D721Med (cell line): Measurements from ENCODE around the gene SLC66A1.

Experiments used
- DNase-seq: peaks from one replicate; pipeline ENCODE4 v3.0.0; 2011; ENCODE audit warnings: low spot score; ENCODE audit not compliant: insufficient read length
- FAIRE-seq: peaks from 2 replicates; lab custom pipeline; 2011; peaks lifted over from hg19 to GRCh38; lab: Jason Lieb, UNC
- TF ChIP-seq, protein P1 (sequence below): IDR thresholded peaks from 2 replicates; pipeline ENCODE4 v1.5.1; 2012; ENCODE audit warnings: mild to moderate bottlenecking, control low read depth; ENCODE audit not compliant: insufficient read depth; ENCODE audit errors: missing control alignments

Gene SLC66A1

DNA sequence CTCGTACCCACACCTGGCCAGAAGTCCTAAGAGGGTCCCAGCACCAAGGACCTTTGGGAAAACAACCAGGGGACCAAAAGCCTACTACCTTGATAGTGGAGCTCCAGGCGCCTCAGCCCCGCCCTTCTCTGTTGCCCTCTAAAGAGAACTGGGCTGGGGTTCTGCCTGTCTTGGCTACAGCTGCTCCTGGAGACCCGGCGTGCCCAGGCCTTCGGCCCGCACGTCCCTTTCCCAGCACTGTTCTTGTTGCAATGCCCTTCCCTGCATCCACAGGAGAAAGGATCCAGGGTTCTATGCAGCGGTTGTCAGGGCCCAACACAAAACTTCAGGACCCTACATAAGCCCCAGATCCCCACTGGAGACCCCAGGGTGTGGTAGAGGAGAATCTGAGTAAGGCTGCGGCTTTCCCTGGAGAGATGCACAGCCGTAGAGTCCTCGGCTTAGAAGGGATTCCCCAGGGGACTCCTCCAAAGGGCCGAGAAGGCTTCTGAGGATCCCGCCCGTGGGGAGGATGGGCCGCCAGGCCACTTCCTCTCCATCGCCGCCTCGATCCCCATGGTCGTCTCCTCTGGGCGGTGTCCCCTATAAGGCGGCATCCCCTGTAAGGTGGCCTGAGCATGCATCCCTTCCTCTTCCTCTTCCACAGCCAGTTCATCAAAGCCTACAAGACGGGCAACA, 12.0 kb downstream of the SLC66A1 start:
- FAIRE-seq (no peak), DNase-seq (no peak)
- TF ChIP-seq, protein P1, sequence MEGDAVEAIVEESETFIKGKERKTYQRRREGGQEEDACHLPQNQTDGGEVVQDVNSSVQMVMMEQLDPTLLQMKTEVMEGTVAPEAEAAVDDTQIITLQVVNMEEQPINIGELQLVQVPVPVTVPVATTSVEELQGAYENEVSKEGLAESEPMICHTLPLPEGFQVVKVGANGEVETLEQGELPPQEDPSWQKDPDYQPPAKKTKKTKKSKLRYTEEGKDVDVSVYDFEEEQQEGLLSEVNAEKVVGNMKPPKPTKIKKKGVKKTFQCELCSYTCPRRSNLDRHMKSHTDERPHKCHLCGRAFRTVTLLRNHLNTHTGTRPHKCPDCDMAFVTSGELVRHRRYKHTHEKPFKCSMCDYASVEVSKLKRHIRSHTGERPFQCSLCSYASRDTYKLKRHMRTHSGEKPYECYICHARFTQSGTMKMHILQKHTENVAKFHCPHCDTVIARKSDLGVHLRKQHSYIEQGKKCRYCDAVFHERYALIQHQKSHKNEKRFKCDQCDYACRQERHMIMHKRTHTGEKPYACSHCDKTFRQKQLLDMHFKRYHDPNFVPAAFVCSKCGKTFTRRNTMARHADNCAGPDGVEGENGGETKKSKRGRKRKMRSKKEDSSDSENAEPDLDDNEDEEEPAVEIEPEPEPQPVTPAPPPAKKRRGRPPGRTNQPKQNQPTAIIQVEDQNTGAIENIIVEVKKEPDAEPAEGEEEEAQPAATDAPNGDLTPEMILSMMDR: no peak

DNA sequence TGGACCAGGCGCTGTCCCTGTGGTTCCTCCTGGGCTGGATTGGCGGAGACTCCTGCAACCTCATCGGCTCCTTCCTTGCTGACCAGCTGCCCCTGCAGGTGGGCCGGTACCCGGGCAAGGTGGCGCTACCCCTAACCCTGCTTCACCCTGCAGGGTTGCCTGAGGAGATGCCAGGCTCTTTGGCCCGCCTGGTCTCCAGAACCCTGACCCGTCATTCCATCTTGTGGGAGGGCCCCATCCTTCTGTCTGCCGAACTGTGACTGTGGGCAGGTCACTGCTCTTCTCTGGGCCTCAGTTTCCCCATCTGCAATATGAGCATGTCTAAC, 12.5 kb downstream of the SLC66A1 start:
- DNase-seq: no peak
- no peak for FAIRE-seq
- TF ChIP-seq, protein P1: no peak

DNA sequence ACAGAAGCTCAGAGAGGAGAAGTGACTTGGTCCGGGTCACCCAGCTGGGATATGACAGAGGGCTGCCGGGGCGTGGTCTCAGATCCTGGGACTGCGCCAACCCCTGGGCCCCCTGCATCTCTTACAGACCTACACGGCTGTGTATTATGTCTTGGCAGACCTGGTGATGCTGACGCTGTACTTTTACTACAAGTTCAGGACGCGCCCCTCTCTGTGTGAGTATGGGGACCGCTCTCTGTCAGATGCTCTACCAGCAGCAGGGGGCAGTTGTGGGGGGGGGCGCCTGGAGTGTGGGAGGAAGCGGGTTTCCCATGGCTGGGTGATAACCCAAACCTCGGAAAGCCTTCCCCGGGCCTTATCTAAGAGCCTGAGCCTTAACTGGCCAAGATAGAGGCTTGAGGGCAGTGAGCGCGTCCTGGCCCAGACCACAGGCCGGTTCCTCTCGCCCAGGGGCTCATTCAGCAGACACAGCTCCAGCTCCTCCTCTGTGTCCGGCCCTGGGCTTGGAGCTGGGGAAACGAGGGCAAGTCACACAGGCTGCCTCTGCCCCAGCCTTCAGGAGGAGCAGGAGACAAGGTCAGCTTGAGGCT, 13.3 kb downstream of the SLC66A1 start:
- TF ChIP-seq, protein P1: no peak
- DNase-seq: no peak
- FAIRE-seq: no peak

DNA sequence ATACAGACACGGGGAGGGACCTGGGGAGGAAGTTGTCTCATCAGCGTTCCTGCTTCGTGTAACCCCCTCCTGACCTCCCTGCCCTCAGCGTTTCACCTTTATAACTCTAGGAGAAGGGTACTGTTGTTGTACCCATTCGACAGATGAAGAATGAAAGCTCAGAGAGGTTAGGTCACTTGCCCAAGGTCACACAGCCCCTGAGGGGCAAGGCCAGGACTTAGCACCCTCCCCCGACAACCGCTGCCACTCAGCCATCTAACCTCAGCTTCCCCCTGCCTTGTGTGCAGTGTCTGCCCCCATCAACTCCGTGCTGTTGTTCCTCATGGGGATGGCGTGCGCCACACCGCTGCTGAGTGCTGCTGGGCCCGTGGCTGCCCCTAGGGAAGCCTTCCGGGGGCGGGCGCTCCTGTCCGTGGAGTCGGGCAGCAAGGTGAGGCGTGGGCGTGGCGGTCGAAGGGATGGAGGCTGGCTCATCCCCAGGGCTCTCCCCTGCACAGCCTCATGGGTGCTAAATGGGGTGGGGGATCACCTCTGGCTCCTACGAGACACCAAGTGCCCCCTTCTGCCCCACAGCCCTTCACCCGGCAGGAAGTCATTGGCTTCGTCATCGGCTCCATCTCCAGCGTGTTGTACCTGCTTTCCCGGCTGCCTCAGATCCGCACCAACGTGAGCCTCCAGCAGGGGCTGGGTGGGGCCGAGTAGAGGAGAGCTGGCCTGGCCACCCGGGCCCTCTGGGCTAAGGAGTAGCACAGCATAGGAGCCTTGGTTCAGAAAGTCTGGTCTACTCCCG, 14.0 kb downstream of the SLC66A1 start:
- no peak for FAIRE-seq
- TF ChIP-seq, protein P1: no peak
- no peak for DNase-seq

DNA sequence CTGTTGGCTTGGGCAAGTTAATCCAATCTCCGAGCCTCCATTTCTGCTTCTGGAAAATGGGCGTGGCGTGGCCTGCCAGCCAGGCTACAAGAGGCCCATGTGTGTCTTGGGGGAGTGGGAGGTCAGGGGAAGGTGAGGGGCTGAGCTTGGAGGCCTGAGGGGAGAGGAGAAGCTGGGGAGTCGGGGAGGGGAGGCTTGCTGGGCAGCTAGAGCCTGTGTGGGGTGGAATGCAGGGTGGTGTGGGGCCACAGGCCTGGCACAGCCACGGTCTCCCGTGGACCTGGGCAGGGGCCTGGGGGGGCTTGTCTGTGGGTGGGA, 14.6 kb downstream of the SLC66A1 start:
- DNase-seq: no peak
- TF ChIP-seq, protein P1: no peak
- no peak for FAIRE-seq

DNA sequence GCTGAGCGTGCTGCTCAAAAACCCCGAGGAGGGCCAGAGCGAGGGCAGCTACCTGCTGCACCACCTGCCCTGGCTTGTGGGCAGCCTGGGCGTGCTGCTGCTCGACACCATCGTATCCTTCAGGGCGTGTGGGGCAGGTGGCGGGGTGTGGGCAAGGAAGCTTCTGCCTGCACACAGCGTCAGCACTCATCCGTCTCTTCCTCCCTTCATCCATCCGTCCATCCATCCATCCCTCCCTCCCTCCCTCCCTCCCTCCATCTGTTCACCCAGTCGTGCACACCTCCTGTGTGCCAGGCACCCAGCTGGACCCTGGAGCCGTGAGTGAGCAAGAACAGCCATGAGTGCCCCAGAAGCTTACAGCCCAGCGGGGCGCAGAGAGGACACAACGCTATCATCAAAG, 15.2 kb downstream of the SLC66A1 start:
- TF ChIP-seq, protein P1: no peak
- DNase-seq: no peak
- no peak for FAIRE-seq

DNA sequence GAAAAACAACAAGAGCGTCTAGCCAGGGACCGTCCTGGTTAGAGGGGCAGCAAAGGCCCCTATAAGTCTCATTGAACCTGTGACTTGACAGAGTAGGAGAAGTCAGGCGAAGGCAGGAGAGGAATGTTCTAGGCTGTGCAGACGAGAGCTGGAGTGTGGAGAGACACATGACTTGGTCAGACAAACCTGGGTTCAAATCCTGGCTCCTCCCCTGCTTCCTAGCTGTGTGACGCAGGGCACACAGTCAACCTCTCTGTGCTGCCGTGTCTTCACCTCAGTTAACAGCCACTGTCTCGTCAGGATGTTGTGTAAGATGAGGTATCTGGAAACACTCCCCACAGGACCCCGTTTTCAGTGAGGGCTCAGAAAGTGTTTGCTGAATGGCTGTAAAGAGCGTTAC, 15.6 kb downstream of the SLC66A1 start:
- DNase-seq: no peak
- FAIRE-seq: no peak

More for the DNA sequence above, 15.6 kb downstream of the SLC66A1 start:
- TF ChIP-seq, protein P1: no peak
